GM21825 (cell line): ENCODE data around the gene TCFL5.

Experiments used
- ATAC-seq: cut with Tn5 transposase; IDR thresholded peaks from one replicate; pipeline ENCODE4 v1.9.1; 2021; ENCODE audit warnings: mild to moderate bottlenecking, moderate library complexity; ENCODE audit not compliant: unreplicated experiment

The TCFL5 gene

GRCh38 chr20:62896526-62896925 is 34.9 kb upstream of the TCFL5 start:
- no peak for ATAC-seq

DNA sequence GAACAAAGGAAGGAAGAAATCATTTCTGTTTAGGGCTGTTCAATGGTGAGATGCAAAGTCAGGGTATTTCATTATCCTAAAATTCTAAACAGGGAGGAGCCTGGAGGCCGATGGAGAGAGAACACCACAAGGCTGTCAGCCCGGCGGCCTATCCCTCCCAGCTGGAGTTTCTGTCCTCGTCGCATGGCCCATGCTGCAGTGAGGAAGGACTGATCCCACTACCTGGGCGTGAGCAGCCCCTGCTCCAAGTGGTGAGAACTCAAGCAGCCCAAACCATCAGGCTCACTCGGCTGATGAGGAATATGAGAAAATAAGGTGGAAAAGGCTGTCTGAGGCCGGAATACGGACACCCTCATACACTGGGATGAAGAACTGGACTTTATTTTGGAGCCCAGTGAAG is 33.9 kb upstream of the TCFL5 start:
- no peak for ATAC-seq

- no peak for ATAC-seq
These were observed 32.6 kb upstream of the TCFL5 start for GRCh38 chr20:62894261-62894660.

DNA sequence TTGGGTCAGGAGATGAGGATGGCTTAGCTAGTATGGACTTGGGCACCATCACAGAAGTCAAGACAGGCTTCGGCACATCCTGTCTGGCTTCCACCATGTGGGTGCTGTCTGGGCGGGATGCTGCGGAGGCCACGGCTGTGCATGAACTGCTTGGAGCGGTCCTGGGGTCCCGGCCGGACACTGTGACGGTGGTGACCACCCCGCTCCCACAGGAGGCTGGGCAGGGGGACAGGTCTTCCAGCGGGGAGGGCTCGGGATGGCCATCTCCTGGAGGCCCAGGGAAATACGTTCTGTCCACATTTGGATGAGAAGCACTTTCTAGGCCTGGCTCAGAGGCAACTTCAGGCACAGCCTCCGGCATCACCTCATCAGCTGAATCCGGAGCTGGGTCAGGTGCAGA is 32.1 kb upstream of the TCFL5 start:
- ATAC-seq: no peak

DNA sequence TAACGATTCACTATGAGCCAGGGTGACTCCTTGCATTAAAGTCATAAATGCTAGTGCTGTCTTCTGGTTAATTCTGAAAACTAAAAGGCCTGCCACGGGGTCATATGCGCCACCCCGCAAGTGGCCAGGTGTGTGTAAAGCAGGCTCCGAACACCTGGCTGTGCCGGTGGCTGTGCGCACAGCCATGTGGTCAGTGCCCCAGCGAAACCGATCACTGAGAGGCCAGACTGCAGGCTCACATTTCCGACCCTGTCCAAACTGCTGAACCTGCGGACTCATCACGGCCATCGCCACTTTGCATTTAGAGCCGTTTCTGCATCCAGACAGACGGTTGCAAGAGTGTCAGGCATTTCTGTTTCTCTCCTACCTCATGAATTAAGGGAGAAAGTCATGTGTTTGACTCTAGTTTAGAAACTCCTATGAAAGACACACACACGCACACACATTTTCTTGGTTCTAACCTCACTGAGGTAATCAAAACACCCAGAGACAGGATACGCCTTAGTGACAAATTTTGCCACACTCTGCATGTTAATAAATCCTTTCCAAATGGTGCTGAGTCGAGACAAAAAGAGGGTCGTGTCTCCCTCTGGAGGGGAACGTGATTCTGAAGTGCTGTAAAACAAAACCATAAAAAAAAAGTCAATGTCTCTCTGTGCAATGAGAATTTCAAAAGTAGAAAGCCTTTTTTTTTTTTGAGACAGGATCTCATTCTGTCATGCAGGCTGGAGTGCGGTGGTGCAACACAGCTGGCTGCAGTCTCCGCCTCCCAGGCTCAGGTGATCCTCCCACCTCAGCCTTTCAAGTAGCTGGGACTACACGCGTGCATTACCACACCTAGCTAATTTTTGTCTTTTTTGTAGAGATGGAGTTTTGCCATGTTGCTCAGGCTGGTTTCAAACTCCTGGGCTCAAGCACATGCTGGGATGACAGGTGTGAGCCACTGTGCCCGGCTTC is 31.0 kb upstream of the TCFL5 start:
- ATAC-seq: no peak

DNA sequence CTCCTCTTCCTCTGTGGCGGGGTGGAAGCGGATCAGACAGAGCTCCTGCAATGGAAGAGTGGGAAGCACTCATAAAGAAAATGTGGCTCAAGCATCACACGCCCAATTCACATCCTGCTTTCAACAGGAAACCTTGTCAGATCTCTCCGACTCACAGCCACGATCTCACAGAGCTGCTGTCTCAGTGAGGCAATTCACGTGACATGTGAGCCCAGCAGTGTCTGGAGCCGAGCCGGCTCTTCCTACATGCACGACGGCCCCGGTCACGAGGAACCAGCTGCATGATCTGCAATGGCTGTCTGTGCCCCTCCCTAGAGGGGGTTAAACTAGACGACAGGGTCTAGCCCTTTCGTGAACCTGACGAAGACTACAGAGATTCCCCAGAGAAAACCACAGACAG is 29.5 kb upstream of the TCFL5 start:
- no peak for ATAC-seq

DNA sequence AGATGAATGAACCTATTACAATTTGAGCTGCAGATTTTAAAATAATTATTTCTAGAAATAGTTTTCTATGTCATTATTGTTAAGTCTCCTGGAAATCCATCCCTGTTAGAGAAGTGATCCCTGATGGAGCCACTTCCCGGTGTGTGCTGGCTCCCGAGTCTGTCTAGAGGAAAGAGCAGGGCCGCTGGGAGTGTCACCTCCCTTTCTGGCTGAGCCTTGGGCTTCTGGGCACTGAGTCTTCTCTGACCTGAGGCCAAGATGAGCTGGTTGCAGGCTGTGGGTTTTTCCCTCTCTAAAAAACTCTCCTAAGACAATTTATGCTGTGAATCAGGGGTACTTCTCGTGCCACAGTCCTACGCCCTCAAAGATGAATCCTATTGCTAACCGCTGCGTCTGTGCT is 28.8 kb upstream of the TCFL5 start:
- ATAC-seq: no peak

DNA sequence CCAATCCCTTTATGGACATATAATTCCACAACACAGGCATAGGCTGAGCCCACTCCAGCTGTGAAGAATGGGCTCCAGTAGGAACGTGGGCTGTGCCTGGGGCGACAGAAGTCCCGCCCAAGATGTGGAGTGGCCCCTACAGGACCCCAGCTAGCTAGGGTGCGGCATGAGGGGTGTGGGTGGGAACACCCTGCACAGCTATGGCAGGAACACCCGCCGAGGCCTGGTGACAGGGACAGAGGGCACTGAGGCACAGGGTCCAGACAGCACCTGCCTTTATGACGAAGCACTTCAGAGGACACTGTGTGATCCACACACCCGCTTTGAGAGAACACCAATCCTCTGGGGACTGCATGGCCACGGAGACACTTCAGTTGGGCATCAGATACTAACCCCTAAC is 28.2 kb upstream of the TCFL5 start:
- no peak for ATAC-seq

GRCh38 chr20:62889411-62889810 is 27.8 kb upstream of the TCFL5 start:
- ATAC-seq: no peak

GRCh38 chr20:62888910-62889309 is 27.3 kb upstream of the TCFL5 start:
- no peak for ATAC-seq

GRCh38 chr20:62888406-62888805 is 26.8 kb upstream of the TCFL5 start:
- no peak for ATAC-seq

- ATAC-seq: no peak
These were observed 26.2 kb upstream of the TCFL5 start for GRCh38 chr20:62887860-62888239.

DNA sequence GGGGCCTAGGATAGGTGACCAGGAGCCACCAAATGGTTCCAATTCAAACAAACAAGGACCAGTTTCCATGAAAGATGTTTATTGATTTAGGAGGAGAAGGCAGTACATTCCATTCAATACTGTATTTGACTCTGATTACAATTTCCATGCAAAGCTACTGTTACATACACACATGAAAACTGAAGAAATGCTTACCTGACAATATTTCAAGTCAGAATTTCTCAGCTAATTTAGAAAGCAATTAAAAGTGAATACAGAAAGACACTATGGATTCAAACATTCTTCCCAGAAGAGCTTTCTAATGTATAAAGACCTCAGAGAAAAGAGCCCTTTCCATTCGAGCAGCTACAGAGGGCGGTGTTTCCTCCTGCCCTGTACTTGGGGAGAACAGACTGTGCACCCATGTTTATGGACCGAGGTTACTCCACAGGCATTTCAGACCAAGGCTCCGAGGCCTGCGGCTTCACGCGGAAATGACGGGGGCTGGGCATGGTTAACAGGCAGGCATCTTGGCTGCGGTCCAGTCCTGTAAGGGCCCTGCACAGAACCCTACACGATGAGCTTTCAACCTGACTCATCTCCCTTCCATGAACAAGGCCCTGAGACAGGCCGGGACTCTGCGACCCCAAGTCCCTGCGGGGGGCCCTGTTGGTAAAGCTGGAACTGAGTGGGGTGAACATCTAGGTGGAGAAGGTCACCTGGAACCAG is 25.7 kb upstream of the TCFL5 start:
- no peak for ATAC-seq

DNA sequence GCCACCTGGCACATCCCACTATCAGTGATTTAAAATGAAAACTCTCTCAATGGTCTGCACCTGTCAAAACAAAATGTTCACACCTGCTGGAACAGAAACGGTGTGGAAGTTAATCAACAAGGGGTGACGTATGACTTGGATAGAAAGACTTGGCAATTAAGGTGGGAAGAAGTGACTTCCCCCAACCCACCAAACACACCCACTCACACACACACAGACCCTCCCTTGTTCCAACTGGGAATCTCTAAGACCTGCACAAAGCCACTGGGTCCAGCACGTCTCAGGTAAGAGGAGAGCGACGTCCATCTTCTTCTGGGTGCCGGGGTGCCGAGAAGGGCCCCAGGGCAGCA is 25.1 kb upstream of the TCFL5 start:
- no peak for ATAC-seq

GRCh38 chr20:62885896-62886708 is 24.5 kb upstream of the TCFL5 start:
- ATAC-seq: no peak

GRCh38 chr20:62885046-62885895 is 23.6 kb upstream of the TCFL5 start:
- no peak for ATAC-seq

DNA sequence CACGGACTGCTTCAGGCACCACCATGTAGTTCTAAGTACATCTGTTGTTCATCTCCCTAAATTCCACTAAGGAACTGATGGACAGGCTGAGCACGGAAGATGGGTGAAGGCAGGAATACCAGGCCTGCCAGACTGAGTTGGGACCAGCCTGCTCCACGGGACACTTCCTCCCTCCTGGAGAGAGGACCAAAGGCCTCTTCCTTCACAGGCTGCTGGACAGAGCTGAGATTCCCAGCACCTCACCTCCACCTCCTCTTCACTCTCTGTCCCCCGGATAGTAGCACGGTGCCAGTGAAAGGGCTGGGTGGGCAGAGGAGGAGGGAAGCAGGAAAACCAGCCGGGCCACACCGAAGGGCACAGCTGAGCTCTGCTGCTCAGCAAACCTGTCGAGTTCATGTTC is 22.9 kb upstream of the TCFL5 start:
- ATAC-seq: no peak

- ATAC-seq: no peak
These were observed 20.8 kb upstream of the TCFL5 start for GRCh38 chr20:62882426-62882825.

DNA sequence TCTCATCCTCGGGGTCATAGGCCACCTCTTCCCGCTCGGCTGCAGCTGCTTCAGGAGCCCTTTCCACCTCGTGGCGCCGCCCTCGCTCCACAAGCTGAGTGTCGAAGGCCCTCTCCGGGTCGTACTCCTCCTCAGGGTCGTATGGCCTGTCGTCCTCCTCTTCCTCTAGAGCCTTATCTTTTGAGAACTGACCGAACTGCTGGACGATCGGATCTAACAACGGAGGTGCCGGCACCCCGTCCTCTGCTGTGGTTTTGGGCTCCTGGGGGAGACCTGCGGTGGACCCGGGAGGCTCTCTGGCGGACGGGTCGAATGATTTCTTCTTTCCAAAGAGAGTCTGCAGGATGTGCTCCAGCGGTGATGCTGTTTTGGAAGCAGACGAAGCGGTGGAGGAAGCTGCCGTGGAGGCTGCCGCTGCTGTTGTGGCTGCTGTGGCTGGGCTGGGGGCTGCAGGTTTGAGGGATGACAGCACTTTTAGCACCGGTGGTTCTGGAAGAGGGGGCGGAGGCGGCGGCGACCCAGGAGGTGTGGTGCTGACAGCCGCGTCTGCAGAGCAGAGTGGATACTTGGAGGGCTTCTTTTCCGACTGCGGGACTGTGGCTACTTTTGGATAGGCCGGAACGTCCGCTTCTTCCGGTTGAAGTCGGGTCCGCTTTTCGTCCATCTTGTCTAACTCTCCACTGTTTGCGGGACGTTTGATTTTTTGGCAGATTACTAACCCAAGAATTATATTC is 20.2 kb upstream of the TCFL5 start:
- no peak for ATAC-seq
